GM18873 (cell line): Measurements from ENCODE around the gene CAMTA1.

ENCODE experiments used
- ATAC-seq: cut with Tn5 transposase; IDR thresholded peaks from one replicate; pipeline ENCODE4 v1.9.1; 2021; ENCODE audit warnings: mild to moderate bottlenecking, moderate library complexity, moderate number of reproducible peaks; ENCODE audit not compliant: unreplicated experiment, low FRiP score

Gene CAMTA1

GRCh38 chr1:7726623-7727022 lies 941.4 kb downstream of the CAMTA1 start:
- no peak for ATAC-seq

DNA sequence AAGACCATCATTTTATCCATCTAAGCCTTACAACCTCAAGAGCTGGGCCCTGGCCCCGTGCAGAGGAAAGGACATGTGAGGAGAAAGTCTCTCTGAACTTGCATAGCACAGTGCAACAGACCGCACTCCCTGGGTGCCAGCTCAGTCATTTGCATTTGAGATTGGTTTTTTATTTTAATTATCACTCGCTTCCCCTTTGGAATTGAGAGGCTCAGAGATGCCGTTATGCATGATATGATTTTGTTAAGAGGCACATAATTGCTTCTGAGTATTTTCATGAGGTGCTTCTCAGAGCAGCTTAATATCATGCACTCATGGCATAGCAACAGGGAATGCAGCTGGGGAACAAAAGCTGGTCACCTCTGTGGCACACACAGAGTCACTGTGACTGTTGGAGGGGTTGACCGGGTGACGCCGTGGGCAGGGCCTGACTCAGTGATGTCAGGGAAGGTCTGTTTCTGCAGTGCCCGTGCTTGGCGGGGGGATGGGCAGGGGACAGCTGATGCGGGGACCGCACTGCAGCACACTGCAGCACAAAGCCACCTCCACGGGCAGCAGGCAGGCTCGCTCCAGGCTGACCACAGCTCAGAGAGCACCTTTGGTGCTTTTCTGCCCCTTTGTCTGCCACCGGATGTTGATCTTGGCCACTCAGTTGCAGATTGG lies 942.7 kb downstream of the CAMTA1 start:
- ATAC-seq, result no peak

DNA sequence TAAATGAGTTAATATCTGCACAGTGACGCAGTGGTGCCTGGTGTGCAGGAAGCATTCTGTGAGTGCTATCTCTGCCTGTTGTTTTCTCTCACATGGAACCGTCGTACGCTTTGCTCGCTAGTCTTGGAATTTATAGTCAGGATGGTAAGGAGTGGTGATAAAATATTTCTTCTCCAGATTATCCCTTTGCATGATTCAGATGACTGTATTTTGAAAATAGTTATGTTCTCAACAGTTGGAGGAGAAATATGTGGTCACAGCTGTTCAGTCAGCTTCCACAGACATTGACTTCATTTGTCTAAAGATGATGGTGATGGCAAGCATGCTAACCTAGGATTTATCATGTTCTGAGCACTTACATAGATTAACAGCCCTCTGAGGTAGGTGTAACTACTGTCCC lies 944.5 kb downstream of the CAMTA1 start:
- no peak for ATAC-seq

DNA sequence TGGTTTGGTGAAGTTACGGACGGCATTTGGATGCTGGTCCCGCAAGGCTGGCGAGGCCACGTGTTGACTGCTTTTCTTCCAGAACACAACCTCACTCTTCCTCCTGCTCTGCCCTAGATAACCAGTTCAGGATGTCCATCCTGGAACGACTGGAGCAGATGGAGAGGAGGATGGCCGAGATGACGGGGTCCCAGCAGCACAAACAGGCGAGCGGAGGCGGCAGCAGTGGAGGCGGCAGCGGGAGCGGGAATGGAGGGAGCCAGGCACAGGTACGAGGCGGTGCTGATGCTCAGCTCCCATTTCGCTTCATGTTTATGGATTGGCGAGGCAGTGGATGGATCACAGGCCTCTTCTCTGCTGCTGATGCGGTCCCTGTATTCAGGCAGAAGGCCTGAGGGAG lies 947.1 kb downstream of the CAMTA1 start:
- no peak for ATAC-seq

DNA sequence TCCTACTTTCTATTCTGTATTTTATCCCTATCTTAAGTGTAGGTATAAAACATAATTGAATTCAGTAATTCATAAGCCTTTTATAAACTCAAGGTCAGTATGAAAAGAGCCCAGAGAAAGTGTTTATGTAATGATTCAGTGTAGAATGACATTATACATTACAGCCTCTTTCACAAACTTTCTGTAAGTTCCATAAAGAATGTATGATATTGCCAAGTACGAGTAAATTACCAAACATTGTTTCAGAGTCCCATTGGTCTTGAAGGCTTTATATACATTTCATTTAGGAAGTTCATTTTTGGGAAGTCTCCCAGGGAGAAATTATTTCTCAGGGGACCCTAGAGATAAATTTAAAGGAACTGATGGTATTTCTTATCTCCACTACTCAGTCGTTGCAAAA lies 948.0 kb downstream of the CAMTA1 start:
- no peak for ATAC-seq

DNA sequence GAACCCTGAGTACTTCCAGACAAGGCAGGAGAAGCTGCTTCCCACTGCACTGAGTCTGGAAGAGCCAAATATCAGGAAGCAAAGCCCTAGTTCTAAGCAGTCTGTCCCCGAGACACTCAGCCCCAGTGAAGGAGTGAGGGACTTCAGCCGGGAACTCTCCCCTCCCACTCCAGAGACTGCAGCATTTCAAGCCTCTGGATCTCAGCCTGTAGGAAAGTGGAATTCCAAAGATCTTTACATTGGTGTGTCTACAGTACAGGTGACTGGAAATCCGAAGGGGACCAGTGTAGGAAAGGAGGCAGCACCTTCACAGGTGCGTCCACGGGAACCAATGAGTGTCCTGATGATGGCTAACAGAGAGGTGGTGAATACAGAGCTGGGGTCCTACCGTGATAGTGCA lies 952.8 kb downstream of the CAMTA1 start:
- ATAC-seq, result no peak

DNA sequence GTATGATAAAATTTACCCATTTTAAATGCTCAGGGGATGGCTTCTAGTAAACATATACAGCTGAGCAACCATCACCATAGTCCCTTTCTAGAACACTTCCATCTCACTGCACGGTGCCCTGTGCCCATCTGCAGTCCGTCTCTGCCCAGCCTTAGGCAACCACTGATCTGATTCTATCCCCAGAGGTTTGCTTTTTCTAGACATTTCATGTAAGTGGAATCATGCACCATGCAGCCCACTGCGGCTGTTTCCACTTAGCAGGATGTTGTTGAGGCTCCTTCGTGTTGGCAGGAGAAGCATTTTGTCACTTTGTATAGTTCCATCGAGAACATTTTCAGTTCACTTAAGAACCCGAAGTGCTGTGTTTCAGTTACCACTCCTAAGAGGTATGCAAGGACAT lies 958.1 kb downstream of the CAMTA1 start:
- ATAC-seq, result no peak

- ATAC-seq, result no peak
Measured at GRCh38 chr1:7744882-7745281, 959.6 kb downstream of the CAMTA1 start.

GRCh38 chr1:7745783-7746182 lies 960.5 kb downstream of the CAMTA1 start:
- ATAC-seq, result no peak

GRCh38 chr1:7747605-7748004 lies 962.4 kb downstream of the CAMTA1 start:
- ATAC-seq, result no peak

DNA sequence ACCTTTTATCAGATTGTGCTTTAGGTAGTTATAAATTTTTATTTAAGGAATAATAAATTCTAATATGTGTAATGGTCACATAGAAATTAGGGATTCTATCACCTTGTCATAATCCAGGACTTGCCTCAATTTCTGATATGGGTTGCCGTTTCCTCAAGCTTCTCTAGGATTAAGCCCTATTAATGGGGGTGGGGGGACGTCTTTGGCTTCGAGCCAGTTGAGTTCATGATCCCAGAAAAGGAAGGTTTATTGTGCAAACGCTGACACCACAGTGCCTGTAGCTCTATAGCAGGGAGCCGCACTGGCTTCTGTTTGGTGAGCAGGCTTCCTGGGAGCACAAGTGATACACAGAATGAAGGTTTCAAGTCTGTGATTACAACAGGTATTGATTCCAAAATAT lies 963.9 kb downstream of the CAMTA1 start:
- ATAC-seq, result no peak

GRCh38 chr1:7751174-7751573 lies 965.9 kb downstream of the CAMTA1 start:
- no peak for ATAC-seq

DNA sequence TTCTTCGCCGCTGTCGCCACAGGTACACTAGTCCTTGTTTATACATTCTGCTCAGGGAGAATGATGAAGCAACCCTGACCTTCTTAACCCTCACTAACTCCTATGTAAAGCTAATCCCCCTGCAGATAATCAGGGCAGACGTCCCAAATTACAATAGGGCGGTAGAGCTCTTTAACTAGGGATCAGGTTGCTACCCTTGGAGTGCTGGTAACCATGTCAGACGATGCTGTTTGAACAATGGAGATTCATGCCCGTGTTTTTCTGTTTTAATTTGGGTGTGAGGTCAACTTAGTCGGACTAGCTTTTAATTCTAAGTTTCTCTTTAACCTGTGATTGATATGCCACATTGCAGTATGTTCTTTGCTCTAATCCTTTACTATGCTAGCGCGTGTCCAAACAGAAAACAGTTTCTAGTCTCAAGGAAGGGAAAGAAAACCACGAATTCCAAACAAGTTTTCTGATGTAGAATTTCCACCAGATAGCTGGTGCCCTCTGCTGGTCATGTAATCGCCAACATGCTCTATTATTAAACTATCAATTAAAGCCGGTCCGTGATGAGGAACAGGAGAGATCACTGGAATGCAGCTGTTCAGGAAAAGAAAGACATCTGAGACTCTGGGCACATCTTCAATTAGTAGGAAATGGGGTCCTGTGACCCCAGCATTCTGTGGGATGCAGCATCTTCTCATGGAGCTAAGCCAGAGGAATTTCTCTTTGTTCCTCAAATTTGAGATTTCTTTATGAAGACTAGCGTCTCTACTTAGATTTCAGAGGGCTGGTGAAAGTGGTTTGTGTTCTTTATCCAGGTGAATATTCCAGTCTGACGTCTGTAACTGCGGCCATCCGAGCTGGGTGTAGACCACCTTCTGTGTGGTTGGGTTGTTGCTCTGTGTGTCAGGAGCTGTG lies 967.5 kb downstream of the CAMTA1 start:
- no peak for ATAC-seq

- ATAC-seq, result no peak
Measured at GRCh38 chr1:7753641-7754040, 968.4 kb downstream of the CAMTA1 start.

- ATAC-seq, result no peak
Measured at GRCh38 chr1:7754234-7754633, 969.0 kb downstream of the CAMTA1 start.

DNA sequence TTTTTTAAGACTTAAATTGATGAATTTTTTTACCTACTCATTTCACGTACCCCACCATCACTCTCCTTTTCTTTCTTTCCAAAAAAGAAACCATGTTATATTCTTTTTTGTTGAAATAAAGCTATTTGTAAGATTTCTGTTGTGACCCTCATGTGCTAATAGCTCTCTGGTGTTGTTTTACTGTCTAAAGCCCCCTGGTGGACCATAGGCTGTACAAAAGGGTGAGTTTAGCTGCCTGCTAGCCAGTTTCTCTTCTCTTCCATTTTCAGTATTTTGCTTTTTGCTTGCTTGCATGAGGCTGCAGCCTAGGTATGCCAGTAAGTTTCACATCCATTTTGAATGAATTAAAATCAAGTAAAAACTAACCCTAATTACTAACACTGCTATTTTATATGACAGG lies 970.2 kb downstream of the CAMTA1 start:
- ATAC-seq, result no peak

DNA sequence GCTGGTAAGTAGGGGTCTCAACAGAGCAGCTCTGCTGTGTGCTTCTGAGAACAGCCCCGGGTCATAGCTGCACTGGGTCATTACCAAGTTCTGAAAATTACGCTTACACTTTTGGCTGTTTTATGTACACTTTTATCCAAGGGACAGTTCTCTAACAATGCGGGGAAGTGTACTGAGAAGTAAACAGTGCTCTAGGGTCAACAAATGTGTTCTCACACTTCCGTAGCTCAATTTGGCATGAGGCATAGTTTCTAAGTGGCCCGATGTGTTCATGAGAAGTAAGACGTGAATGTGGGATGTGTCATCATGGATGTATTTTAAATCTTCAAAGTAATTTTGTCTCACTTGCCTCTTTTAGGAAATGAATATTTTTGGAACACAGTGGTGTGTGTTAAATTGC lies 975.0 kb downstream of the CAMTA1 start:
- ATAC-seq, result no peak

- ATAC-seq, result no peak
Measured at GRCh38 chr1:7761103-7761502, 975.8 kb downstream of the CAMTA1 start.

DNA sequence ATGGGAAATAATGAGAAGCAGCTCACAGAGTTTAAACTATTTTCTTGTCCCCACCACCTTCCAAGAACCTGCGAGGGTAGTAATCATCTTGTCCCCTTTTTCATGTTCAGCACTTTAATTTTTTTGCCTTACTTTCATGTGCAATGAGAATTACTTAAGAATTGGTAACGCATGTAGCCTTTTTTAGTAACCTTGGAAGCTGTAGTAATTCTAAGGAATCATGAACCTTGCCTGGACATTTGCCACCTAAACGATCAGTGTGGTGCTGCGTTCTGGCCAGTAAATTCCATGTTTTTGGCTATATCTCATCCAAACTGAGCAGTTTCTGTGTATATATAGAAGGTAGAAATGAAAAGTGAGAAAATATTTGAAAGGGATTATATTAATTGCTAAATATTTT lies 981.9 kb downstream of the CAMTA1 start:
- ATAC-seq, result no peak

- ATAC-seq, result no peak
Measured at GRCh38 chr1:7768583-7768982, 983.3 kb downstream of the CAMTA1 start.

DNA sequence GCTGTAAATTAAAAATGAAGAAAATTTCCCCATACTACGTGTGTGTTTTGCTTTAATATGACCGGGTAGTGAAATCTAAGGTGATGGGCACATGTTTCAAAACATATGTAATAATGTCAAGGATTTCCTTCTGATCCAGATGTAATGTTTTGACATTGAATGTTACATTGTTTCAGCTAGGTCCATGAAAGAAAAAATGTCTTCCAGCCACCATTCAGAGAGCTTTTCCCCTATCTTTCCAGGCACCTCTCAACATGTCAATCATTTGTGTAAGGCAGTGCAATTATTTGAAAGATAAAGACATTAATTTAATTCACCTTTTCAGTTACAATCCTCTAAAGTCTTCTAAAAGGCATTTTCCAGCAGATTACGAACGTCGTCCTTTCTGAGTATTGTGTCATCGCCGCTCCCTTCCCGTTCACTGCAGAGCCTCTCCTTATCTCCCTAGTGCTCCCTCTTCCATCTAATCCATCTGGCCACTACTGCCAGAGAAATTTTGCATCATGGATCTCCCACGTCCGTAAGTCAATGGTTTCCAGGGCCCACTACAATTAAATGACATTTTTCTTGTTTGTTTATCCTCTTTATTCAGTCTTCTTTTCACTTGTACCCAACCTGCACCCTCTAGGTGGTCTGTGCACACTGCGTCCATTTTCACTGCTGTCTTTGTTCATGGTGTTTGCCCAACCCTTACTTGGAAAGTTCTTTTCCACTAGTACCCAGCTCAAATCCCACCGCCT lies 984.6 kb downstream of the CAMTA1 start:
- ATAC-seq, result no peak
